NCI-H748 (cell line): Measurements from ENCODE around the gene C12orf75.
"Not testable (repeated sequence)": the region's sequence is repeated elsewhere in the genome, so short reads cannot be mapped to it uniquely, and the experiment has no call there.

Source experiments
- DNase-seq: peaks from one replicate; lab custom pipeline; 2025; ENCODE audit not compliant: unreplicated experiment; lab: John Stamatoyannopoulos, UW

The C12orf75 gene

DNA sequence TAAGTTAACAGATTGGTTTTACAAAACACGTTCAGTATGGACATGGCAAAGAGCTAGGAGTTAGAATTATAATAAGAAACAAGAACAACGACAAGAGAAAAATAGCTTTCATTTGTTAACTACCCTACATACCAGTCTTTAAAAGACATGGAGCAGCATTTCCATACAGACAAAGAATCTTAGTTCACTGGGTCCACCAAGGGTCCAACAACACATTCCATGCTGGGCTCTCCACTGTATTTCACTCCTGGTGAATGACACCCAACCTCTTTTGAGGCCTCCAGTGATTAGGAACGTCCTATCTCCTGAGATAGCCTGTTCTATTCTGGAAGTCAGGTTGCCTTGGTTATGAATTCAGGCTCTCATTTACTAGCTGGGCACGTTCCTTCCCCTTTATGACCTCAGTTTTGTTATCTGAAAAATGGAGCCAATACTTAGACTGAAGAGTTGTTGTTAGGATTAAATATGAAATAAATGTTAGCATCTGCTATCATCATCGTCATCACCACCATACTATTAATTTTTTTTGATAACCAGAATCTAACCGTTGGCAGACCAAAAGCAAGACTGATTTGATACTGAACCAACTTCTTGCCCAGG is 37.7 kb downstream of the C12orf75 start:
- DNase-seq, result no peak

DNA sequence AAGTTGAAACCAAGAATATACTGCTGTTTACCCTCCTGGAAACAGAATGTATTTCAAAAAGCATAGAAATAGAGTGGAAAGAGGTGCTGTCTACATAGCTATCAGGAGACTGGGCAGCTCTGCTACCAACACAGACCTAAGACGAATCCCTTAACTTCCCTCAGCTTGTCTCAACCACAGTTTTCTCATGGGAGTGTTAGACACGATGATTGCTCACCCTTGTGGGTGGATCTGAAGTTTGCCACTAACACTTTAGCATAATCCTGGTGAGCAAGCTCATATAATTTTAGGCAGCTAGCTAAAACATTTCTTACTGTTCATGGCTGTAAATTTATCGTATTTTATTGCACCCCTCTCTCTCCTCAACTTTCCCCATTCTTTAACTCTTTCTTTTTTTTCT is 38.5 kb downstream of the C12orf75 start:
- DNase-seq, result no peak

DNA sequence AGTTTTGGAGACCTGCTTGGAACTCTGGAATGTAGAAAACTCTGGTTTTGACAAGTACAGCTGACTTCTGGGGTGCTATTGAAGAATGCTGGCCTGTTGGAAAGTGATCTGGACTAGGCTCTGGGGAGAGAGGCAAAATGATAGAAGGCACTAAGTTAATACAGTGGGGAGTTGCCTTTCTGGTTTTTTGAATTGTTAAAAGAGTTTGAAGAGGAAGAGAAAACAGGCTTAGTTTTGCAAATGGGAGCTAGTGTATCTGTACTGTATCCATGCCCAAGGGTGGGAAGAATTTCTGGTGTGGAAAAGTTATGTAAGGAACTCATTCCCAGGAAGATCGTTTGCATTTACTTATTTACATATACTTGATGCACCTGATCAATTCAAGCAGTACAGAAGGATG is 43.8 kb downstream of the C12orf75 start:
- no peak for DNase-seq

DNA sequence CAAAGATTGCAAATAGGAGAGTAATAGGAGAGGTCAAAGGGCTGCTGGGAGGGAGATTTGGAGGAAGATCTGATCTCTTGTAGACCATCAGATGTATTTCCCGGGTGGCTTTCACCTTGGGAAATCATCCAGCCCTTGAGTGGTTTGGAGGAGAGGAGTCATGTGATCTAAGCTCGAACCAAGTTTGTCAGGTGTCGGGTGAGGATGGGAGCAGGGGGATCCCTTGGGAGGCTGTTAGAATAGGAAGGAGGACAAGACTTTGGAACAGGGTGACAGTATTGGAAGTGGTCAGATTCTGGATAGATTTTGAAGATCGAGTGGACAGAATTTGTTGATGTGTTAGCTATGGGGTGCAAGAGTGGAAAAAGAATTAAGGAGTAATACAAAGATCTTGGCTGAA is 46.6 kb downstream of the C12orf75 start:
- DNase-seq, result no peak

DNA sequence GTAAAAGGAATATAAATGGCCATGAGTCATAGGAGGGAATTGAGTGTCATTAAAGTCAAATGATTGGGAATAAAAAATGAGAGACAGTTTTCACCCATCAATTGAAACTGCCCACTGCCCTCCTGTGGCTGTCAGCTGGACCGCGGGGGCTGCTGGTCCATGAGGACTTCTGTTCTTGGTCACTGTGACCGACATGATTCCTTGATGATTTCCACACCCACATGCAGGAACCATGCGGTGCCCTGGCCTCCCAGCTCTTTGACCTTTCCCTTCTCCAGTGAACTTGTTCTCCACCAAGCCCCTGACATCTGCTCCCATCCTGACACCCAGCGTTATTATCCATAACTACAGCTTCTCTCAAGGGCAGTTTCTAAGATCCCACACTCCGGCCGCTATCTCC is 48.4 kb downstream of the C12orf75 start:
- DNase-seq, result peak; percentile 60

DNA sequence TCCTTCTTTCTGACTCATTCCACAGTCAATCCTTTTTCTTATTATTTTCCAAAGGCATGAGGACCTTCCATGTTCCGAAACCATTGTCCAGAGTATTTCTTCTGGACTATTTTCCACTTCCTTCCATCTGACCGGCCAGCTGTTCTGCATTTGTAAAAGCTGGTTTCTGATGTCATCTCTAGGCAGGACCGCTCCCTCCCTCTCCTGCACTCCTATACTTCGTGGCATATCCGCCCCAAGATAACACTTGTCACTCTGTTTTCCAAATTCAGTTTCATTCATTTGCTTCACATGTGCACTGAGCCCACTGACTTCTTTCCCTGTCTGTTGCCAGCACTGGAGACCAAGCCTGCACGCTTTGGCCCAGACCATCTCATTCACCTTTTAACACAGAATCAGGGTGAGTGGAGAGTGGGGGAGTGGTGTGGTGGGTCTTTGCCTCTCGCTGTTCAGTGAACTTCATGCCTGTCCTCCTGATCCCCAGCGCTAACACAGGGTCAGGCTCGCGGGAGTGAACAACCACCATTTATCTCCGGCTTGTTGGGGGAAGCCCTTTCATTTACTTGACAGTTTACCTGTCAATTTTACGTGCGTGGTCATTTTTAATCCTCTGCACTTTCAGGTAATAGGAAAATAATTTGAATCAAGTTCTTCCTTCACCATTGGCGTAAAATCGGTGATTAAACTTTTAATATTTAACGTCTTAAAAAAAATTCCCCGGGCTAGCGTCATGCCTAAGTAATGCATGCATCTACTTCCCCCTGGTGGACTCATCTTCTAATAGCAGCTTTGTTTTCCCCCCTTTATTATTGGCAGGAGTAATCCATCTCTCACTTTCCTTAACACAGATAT is 52.5 kb downstream of the C12orf75 start:
- DNase-seq, result peak; percentile 68

DNA sequence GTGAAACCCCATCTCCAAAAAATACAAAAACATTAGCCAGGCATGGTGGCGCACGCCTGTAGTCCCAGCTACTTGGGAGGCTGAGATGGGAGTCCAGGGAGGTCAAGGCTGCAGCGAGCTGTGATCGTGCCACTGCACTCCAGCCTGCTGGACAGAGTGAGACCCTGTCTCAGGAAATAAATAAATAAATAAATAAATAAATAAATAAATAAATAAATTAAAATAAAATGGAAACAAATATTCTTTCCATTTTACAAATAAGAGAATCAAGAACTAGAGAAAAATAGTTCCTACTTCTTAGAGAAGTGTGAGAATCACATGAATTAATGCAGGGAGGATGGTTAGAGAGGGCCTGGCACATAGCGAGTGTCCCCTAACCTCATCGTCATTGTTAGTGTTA is 53.7 kb downstream of the C12orf75 start:
- no peak for DNase-seq

DNA sequence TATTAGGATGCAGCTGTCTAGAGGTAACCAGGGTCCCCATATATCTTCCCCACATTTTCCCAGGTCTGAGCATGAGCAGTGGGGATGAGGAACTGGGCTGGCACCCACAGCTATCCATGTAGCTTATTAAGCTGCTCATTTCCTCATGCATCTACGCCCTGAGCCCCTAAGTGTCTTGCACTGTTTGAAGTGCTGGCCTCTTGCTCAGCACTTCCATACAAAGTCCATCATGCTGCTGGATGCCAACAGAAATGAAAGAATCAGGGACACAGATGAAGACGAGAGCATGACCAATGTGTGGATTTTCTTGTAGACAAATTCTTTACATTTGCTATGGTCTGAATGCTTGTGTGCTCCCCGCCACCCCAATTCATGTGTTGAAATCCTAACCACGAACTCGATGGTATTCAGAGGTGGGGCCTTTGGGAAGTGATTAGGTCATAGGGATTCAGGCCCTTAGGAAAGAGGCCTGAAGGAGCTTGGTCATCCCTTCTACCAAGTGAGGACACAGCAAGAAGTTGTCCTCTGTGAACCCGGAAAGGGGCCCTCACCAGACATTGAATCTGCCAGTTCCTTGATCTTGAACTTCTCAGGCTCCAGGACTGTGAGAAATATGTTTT is 54.5 kb downstream of the C12orf75 start:
- no peak for DNase-seq

DNA sequence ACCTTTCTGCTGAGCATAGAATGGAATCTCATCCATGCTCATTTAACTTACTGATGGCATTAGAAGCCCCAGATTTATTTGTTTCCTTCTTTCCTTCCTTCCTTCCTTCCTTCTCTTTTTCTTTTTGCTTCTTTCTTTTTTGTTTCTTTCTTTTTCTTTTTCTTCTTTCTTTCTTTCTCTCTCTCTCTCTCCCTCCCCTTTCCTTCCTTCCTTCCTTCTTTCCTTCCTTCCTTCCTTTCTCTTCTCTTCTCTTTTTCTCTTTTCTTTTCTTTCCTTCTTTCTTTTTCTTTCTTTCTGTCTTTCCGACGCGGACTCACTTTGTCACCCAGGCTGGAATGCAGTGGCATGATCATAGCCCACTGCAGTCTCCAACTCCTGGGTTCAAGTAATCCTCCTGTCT is 55.9 kb downstream of the C12orf75 start:
- no peak for DNase-seq

DNA sequence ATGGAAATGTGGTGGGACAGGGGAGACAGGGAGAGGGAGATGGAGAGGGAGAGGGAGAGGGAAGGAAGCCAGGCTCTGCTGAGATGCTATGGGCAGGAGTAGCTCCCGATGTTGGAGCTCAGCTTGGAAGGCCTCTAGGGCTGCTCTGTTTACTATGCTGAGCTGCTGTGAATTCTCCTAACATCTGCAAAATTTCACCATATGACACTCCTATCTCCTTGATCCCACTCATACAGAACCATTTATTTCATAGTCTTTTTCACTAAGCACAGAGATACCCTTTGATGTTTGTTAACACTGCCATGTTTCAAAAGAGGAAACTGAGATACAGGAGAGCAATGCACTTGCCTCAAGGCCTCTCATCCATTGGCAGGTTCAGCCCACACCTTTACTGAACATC is 60.7 kb downstream of the C12orf75 start:
- DNase-seq, result no peak

DNA sequence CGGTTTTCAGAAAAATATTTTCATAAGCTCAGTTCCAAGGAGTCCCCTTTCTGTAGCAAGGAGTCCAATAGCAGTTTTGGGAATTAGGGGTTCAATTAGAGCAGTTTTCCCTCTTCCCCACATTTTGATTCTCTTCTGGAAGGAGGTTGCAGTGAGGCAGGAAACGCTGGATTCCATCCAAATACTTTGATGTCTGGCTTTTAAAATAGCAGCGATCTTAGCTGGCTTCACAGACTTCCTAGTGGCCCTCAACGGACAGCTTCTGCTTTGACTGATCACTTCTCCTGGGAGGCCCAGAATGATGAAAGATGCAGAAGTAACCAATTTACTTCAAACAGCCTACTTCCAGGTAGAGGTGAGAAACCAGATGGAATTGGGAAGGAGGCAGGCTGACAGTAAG is 63.1 kb downstream of the C12orf75 start:
- no peak for DNase-seq

DNA sequence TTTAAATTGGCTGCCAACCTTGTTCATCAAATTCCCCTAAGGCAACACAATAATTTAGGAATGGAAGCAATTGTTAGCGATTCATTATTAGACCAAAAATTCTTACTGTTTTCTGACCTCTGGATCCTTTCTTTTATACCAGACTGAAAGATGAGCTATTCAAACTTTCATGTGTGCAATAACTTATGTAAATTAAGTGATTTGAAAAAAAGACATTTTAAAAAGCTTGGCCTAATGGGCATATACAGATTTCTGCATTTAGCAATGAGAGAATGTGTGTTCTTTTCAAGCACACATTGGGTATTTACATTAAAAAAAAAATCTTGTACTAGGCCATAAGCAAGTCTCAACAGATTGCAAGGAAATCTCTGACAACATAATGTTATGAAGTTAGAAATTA is 65.5 kb downstream of the C12orf75 start:
- no peak for DNase-seq

DNA sequence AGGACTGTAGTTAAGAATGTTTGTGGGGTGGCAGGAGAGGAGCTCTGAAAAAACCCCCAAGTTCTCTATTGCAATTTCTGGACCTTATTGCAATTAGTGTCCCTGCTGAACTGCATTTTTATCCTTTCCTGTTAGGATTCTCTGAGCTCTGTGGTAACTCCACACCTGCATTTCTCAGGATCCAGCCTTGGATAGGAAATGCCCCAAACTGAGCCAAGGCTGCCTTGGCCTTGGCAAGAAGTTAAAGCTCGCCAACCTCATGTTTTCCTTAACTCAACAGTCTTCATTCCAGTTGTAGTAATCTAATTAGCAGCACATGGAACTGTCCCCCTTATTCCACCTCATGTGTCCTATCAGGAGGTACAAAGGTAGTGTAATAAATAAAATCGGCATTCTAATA is 66.5 kb downstream of the C12orf75 start:
- no peak for DNase-seq

DNA sequence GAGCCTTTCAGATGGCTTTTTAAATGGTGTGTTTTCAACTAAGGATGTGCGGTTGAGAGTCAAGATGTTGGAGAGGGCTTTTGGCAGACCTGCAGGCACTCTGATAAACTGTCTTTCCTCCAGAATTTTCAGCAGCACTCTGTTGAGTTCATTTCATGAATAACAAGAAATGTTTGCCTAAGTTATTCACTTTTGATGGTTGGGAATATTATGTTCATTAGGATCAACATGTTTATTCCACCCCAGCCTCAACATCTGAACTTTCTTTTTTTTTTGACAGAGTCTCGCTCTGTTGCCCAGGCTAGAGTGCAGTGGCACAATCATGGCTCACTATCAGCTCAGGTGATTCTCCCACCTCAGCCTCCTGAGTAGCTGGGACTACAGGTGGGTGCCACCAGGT is 68.4 kb downstream of the C12orf75 start:
- DNase-seq, result no peak

DNA sequence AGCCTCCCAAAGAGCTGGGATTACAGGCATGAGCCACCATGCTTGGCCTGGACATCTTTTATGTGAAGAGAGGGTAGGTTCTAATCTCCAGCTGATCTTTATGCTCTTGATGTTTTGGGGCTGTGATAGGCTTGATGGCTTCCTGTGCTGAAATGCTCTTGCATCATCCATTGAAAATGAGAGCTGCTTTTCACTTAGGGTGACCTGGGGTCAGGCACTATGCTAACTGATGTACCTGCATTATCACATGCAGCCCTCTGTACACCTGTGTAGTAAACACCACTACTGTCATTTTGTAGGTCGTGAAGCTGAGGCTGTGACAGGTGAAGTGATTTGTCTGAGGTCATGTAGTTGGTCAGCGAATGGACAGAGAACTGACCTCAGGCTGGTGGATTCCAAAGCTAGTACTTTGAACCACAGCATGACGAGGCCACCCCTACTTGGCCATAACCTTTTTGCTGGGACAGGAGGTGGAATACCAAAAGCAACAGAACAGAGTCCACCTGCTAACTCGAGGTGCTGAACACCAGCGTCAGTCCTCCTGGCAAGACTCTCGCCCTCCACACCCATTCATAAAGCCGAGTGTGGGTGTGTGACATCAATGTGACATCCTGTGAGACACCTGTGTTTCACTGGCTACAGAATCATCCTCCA is 69.1 kb downstream of the C12orf75 start:
- DNase-seq, result no peak

DNA sequence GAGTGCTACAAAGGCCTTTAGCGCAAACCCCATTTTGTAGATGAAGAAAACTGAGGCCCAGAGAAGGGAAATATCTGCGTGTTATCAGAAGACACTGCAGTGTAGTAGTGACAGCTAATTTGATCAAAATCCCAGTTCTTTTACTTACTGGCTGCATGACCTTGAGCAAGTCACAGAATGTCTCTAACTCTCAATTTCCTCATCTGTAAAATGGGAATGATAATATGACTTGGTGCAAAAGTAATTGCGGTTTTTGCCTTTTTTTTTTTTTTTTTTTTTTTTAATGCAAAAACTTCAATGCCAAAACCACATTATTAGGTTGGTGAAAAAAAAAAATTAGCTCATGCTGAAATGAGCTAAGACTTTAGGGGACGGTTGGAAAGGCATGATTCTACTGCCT is 69.7 kb downstream of the C12orf75 start:
- DNase-seq, result no peak

DNA sequence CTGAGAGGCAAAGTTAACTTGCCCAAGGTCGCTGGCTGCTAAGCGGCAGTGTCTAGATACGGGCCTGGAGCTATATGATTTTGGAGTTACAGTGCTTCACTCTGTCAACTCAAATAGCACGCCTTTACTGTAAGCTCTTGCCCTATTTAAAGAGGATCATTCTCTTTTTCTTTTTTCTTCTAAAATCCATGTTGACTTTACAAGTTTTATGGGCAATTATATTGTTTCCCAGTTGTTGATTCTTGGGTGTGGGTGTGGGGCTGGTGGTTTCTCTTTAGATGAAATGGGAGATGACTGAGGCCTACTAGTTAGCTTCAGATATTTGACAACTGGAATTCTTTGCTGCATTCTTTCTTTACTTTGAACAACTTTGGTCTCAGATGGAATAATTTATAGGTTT is 70.7 kb downstream of the C12orf75 start:
- no peak for DNase-seq

DNA sequence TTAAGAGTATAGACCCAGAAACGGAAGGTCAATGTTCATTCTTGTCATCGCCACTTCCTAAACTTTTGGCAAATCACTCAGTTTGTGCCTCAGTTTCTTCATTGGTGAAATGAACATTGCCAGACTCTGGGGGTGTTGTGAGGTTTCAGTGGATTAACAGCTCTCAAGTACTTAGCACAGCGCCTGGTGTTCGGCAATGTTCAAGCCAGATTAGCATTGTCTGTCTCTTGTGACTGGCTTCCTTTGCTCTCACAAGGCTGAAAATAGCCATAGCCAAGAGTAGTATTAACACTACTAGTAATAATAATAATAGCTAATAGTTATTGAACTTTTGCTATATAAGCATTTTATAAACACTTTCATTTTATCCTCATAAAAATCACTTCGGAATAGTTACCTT is 71.9 kb downstream of the C12orf75 start:
- DNase-seq, result no peak

DNA sequence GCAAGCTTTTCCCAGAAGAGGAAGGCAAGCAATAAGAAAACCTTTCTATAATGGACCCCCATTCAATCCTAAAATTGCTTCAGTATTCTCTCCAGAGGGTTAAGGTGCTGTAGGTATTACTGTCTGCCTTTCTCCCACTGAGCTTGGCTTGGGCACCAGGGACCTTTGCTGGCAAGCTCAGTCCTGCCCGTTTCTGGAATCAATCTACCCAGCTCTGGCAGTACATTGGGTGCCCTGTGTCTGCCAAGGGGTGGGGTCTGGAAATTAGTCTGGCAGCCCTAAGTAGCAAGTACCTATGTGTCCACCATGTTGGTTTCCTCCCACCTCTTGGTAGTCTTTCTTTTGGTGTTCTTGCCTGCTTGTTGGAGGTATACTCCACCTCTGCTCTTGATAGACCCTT is 72.6 kb downstream of the C12orf75 start:
- no peak for DNase-seq

DNA sequence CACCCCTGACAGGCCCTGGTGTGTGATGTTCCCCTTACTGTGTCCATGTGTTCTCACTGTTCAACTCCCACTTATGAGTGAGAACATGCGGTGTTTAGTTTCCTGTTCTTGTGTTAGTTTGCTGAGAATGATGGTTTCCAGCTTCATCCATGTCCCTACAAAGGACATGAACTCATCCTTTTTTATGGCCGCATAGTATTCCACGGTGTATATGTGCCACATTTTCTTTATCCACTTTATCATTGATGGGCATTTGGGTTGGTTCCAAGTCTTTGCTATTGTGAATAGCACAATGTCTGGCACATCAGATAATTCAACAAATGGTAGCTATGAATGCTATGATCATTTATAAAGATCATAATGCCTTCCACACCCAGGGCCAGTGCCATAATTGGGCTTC is 73.6 kb downstream of the C12orf75 start:
- DNase-seq, result not testable (repeated sequence)

DNA sequence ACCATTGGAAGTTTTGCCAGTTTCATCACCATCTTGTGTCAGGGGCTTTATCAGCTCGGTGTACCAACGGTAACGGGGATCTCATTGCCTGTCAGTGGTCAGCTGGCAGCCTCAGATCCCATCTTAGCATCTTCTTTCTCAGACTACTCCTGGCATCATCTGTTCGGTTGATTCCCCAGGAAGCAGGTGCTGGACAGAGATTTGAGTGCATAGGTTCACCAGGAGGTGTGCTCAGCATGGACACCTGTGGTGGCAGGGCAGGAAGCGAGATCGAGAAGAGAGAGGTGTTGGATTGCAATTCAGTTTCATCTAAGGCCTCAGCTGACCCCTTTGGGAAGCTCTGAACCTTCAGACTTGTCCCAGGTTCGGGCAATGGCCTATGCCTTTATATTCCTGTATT is 76.0 kb downstream of the C12orf75 start:
- no peak for DNase-seq

DNA sequence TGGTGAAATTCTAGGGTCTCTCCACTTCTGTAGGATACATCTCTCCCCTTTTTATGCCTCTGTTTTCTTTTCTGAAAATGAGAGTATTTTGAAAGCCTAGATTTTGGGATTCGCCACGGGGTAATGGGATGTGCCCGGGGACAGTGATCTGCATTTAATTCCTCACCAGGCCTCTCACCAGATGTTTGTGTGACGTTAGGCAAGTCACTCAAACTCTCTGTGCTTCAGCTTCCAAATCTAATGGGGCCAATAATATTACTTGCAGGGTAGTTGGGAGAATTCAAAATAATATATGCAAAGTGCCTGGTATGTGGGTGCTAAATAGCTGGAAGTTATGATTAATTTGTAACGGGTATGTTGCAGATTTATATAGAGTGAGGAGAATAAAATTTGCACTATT is 78.8 kb downstream of the C12orf75 start:
- DNase-seq, result no peak
